RPMI7951 (cell line): ENCODE results near the gene TYR. TPM values are rescaled to one million over a fixed set of nuclear protein-coding genes. Genes with fewer than 3 reads are reported as not detected.
"Not testable (repeated sequence)": the region's sequence is repeated elsewhere in the genome, so short reads cannot be mapped to it uniquely, and the experiment has no call there.

Experiments
- DNase-seq: peaks from one replicate; pipeline ENCODE4 v3.0.0-alpha.2; 2012; ENCODE audit warnings: low read depth
- total RNA-seq: library from RNA; depleted of rRNA; stranded (reverse); fragments of >200 nt; shearing (Covaris generic); gene quantifications from 2 replicates; pipeline ENCODE4 v1.2.3, GENCODE V29; 2014; rRNA removed

Gene TYR
- 2.0 and 2.3 TPM in 2 replicates for total RNA-seq

DNA sequence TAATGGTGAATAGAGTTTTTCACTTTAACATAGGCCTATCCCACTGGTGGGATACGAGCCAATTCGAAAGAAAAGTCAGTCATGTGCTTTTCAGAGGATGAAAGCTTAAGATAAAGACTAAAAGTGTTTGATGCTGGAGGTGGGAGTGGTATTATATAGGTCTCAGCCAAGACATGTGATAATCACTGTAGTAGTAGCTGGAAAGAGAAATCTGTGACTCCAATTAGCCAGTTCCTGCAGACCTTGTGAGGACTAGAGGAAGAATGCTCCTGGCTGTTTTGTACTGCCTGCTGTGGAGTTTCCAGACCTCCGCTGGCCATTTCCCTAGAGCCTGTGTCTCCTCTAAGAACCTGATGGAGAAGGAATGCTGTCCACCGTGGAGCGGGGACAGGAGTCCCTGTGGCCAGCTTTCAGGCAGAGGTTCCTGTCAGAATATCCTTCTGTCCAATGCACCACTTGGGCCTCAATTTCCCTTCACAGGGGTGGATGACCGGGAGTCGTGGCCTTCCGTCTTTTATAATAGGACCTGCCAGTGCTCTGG lies at the start of gene TYR:
Gene TYR, plus strand, starts transcription at position 185 of the 541 bp plus-strand sequence. Its CDS starts 79 bp downstream, at position 264.
- no peak for DNase-seq

GRCh38 chr11:89136606-89137005 lies 41.1 kb upstream of the TYR start:
- no peak for DNase-seq

DNA sequence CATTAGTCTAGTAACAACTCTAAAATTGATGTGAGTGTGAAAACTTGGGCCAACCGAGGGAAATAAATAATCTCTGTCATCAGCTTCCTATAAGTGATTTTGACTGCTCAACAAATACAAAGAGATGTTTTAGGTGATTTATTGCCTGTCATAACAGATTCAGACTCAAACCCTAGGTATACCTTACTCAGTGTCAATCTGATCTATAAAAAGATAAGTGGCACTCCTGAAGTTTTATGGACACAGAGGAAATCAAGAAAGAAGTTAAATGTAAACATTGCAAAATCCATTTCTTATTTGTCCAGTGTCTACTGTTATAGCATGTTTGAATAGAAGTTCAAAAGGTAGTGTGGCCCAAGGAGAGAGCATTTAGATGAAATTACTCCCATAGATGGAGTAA lies 30.4 kb upstream of the TYR start:
- DNase-seq: no peak

DNA sequence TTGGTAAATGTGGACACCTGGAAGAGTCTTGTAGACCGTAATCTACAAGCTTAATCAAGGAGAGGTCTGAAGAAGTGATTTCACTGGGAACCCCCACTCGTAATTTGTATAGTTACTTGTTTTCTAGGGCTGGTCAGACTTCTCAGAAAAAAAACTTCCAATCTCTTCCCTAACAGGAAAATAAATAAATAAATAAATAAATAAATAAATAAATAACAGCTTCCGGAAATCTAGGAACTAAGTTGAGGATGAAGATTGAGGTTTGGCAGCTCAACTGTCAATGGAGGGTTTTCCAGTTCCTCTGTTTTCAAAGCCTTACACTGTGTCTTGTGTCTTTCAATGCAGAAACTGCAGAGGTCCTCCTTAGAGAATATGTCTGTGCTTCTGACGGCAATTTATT lies 17.7 kb upstream of the TYR start:
- no peak for DNase-seq

- DNase-seq: no peak
Measured at GRCh38 chr11:89161949-89162348, 15.7 kb upstream of the TYR start.

DNA sequence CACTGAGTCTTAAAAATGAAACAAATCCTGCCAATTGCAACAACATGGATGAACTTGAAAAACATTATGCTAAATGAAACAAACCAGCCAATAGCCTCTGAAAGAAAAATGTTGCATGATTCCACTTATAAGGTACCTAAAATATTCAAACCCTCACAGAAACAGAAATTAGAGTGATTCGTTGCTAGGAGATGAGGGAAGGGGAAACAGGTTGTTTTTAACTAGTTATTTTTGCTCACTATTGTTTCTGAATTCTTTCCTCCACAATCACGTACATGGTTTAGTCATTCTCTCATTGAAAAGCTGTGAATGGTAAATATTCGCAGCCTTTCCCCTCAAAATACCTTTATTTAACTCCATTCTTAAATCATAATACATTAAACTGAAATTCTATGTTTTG lies 14.0 kb upstream of the TYR start:
- DNase-seq: no peak

DNA sequence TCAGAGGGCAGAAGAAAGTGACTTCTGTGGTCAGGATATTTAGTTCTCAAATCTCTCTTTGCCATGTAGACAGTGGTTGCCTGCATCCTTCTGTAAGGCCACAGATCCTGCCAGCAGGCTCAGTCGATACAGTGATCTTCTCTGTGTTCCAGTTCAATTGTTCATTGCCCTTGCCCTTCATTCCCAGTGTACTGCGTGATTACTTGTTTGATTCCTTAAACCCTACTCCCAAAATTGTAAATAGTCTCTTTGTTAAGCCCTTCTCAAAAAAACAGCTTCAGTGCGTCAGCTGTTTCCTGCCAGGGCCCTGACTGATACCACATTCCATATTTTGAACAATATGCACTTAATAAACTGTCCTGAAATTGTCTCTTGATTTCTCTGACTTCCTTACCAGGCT lies 9.3 kb upstream of the TYR start:
- peak; percentile 58 for DNase-seq

DNA sequence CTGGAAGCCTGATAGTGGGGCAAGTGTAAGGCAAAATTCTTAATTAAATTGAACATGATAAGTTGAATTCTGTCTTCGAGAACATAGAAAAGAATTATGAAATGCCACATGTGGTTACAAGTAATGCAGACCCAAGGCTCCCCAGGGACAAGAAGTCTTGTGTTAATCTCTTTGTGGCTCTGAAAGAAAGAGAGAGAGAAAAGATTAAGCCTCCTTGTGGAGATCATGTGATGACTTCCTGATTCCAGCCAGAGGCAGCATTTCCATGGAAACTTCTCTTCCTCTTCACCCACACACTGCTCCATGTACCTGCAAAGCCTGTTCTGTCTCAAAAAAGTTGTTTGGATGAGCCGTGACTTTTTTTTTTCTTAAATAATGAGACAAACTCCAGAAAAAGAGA lies 1.9 kb upstream of the TYR start:
- peak; percentile 5 for DNase-seq

- no peak for DNase-seq
Measured at GRCh38 chr11:89176938-89177337, 737 bp upstream of the TYR start.

GRCh38 chr11:89181111-89181510 lies 3.4 kb downstream of the TYR start:
- no peak for DNase-seq

GRCh38 chr11:89182773-89183518 lies 5.3 kb downstream of the TYR start:
- DNase-seq: no peak

DNA sequence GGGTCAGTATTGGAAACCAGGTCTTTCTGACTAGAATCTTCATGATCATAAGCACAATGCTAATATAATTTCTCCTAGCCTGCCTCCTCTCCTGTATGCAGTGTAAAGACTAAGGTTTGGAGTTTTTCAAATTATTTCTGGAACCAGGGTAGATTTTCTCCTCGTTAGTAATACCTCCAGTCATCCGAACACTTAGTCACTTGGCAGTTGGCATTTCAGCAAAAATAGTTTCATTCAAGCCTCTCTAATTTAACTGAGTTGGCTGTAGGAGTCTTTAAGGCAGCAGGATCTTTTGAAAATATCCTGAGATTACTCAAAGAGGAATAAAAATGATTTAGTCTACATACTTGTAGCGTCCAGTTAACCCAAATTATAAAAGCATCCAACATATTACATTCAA lies 6.3 kb downstream of the TYR start:
- DNase-seq: peak; percentile 17

- no peak for DNase-seq
Measured at GRCh38 chr11:89189776-89190175, 12.1 kb downstream of the TYR start.

DNA sequence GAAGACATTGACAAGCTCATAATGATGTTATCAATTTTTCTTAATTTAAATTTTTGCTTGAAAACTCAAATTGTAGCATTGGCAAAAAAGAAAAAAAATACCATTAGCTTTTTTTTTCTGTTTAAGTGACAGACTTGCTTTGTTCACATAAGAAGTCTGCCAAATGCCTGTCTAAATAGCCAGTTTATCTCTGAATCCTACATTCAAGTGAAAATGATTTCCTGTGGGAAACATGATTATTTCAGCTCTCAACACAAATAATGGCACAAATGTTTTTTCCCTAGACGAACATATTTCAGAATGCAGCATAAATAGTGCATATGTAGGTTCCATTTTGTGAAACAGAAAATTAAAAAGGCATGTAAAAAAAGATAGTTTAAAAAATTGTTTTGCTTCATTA lies 23.5 kb downstream of the TYR start:
- DNase-seq: no peak

DNA sequence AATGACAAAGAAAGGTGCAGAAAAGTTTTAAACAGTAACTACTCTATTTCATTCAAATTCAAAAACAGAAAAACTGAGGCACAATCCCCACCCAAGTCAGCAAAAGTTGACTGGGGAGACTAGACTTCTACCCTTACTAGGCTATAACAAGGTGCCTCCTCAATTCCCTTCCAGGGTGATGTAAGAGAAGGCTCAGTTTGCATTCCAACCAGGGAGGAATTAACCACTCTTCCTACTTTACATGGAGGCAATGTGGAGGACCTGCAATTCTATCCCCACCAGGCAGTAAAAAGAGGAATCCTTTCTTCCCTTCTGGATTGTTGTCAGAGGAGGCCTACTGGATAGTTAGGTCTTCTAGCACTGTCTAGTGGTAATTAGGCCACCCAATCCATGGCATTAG lies 26.1 kb downstream of the TYR start:
- no peak for DNase-seq

DNA sequence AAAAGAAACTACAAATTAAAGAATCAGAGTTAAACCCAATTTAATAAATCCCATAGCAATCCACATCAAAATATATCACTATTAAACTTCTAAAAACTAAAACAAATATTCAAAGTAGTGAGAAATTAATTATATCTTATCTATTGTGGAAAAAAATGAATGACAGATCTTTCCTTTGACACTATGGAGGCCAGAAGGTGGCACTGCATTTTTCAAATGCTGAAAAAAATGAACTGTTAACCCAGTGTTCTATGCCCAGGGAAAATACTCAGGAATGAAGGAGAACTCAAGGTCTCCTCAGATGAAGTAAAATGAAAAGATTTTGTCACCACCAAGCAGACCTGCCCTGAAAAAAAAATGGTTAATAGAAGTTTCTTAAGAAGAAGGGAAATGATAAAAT lies 27.7 kb downstream of the TYR start:
- no peak for DNase-seq

GRCh38 chr11:89220684-89221339 lies 43.1 kb downstream of the TYR start:
- DNase-seq: no peak

DNA sequence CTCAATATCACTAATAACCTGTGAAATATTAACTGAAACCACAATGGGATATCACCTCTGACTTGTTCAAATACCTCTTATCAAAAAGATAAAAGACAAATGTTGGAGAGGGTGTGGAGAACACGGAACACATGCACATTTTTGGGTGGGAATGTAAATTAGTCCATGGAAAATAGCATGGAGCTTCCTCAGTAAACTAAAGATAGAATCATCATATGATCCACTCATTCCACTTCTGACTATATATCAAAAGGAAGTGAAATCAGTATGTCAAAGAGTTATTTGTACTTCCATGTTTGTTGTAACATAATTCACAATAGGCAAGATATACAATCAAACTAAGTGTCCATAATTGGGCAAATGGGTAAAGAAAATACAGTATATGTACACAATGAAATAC lies 57.4 kb downstream of the TYR start:
- no peak for DNase-seq

GRCh38 chr11:89235976-89236375 lies 58.3 kb downstream of the TYR start:
- peak; percentile 1 for DNase-seq

DNA sequence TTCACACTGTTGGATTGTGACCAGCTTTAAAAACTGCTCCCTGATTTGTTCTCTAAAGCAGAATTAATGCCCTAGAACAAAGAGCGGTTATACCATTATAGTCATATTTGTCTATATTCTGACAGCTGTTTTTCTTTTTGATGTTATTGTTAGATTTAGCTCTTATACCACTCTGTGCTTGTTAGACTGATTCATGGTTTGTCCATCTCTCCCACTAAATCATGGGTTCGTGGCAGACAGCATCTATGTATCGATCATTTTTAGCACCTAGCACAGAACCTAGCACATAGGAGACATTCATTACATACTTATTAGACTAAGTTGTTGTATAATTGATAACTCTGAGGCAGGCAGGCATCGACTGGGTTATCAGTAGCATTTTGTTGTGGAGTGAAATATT lies 69.3 kb downstream of the TYR start:
- not testable (repeated sequence) for DNase-seq

- peak; percentile 1 for DNase-seq
Measured at GRCh38 chr11:89249196-89249595, 71.5 kb downstream of the TYR start.

DNA sequence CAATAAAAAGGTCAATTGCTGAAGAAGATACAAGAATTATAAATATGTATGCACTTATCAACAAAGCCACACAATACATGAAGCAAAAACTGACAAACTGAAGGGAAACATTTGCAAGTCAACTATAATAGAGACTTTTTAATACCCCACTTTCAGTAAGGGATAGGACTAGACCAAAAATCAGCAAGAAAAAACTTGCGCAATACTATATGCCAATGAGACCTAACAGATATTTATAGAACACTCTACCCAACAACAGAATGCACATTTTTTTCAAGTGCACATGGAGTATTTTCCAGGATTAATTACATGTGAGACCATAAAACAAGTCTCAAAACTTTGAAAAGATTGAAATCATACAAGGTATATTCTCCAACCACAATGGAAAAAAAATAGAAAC lies 83.8 kb downstream of the TYR start:
- not testable (repeated sequence) for DNase-seq

GRCh38 chr11:89267660-89268302 lies 90.1 kb downstream of the TYR start:
- DNase-seq: no peak
